ENCODE measurements around the gene CYB5RL.

The CYB5RL gene

GRCh38 chr1:54224233-54224632 is 24.4 kb upstream of the CYB5RL start:
- no peaks in the 10 kb centered on the region for H3K36me3 ChIP-seq (ENCODE audit: control insufficient read depth, insufficient read depth, low read length, severe bottlenecking)
- no peak overlapping the region for H3K9ac ChIP-seq (ENCODE audit: low read length)
- H3K4me3 ChIP-seq (ENCODE audit: low read length): no peak overlapping the region
- H3K4me1 ChIP-seq (ENCODE audit: control insufficient read depth, insufficient read depth, low read length): peaks cover 39% of the 10 kb centered on the region
- DNase-seq (ENCODE audit: low read depth): no peak
- H3K9me3 ChIP-seq (ENCODE audit: control insufficient read depth, low read length): no peaks in the 10 kb centered on the region
- no peaks in the 10 kb centered on the region for H3K27me3 ChIP-seq (replicated peaks; ENCODE audit: control insufficient read depth, insufficient read depth, low read length)

GRCh38 chr1:54223441-54224202 is 23.8 kb upstream of the CYB5RL start:
- H3K27me3 ChIP-seq (replicated peaks; ENCODE audit: control insufficient read depth, insufficient read depth, low read length): no peaks in the 10 kb centered on the region
- DNase-seq (ENCODE audit: low read depth): no peak
- peaks cover 40% of the 10 kb centered on the region for H3K4me1 ChIP-seq (ENCODE audit: control insufficient read depth, insufficient read depth, low read length)
- H3K9ac ChIP-seq (ENCODE audit: low read length): no peak overlapping the region
- no peaks in the 10 kb centered on the region for H3K9me3 ChIP-seq (ENCODE audit: control insufficient read depth, low read length)
- H3K36me3 ChIP-seq (ENCODE audit: control insufficient read depth, insufficient read depth, low read length, severe bottlenecking): peaks cover 3% of the 10 kb centered on the region
- no peak overlapping the region for H3K4me3 ChIP-seq (ENCODE audit: low read length)

GRCh38 chr1:54222711-54223110 is 22.9 kb upstream of the CYB5RL start:
- Histone ChIP-seq H3K4me1 (ENCODE audit: control insufficient read depth, insufficient read depth, low read length) (peaks cover 36% of the 10 kb centered on the region), H3K4me3 (ENCODE audit: low read length) (no peak overlapping the region), H3K9ac (ENCODE audit: low read length) (no peak overlapping the region), H3K9me3 (ENCODE audit: control insufficient read depth, low read length) (no peaks in the 10 kb centered on the region), H3K36me3 (ENCODE audit: control insufficient read depth, insufficient read depth, low read length, severe bottlenecking) (peaks cover 12% of the 10 kb centered on the region), H3K27me3 (replicated peaks; ENCODE audit: control insufficient read depth, insufficient read depth, low read length) (no peaks in the 10 kb centered on the region)
- DNase-seq (ENCODE audit: low read depth): no peak

- no peaks in the 10 kb centered on the region for H3K9me3 ChIP-seq (ENCODE audit: control insufficient read depth, low read length)
- no peak for DNase-seq (ENCODE audit: low read depth)
- H3K4me1 ChIP-seq (ENCODE audit: control insufficient read depth, insufficient read depth, low read length): peaks cover 28% of the 10 kb centered on the region
- H3K36me3 ChIP-seq (ENCODE audit: control insufficient read depth, insufficient read depth, low read length, severe bottlenecking): peaks cover 19% of the 10 kb centered on the region
- no peak overlapping the region for H3K4me3 ChIP-seq (ENCODE audit: low read length)
- no peaks in the 10 kb centered on the region for H3K27me3 ChIP-seq (replicated peaks; ENCODE audit: control insufficient read depth, insufficient read depth, low read length)
- no peak overlapping the region for H3K9ac ChIP-seq (ENCODE audit: low read length)
These were observed 22.1 kb upstream of the CYB5RL start for GRCh38 chr1:54221867-54222484.

GRCh38 chr1:54221113-54221834 is 21.4 kb upstream of the CYB5RL start:
- Histone ChIP-seq H3K27me3 (replicated peaks; ENCODE audit: control insufficient read depth, insufficient read depth, low read length) (no peaks in the 10 kb centered on the region), H3K9ac (ENCODE audit: low read length) (peak overlapping the region; percentile 77), H3K36me3 (ENCODE audit: control insufficient read depth, insufficient read depth, low read length, severe bottlenecking) (peaks cover 26% of the 10 kb centered on the region), H3K4me3 (ENCODE audit: low read length) (peak overlapping the region; percentile 70), H3K9me3 (ENCODE audit: control insufficient read depth, low read length) (no peaks in the 10 kb centered on the region), H3K4me1 (ENCODE audit: control insufficient read depth, insufficient read depth, low read length) (peaks cover 28% of the 10 kb centered on the region)
- no peak for DNase-seq (ENCODE audit: low read depth)

GRCh38 chr1:54220004-54220811 is 20.4 kb upstream of the CYB5RL start:
- H3K27me3 ChIP-seq (replicated peaks; ENCODE audit: control insufficient read depth, insufficient read depth, low read length): no peaks in the 10 kb centered on the region
- peaks cover 37% of the 10 kb centered on the region for H3K36me3 ChIP-seq (ENCODE audit: control insufficient read depth, insufficient read depth, low read length, severe bottlenecking)
- peak overlapping the region; percentile 70 for H3K4me3 ChIP-seq (ENCODE audit: low read length)
- peak overlapping the region; percentile 77 for H3K9ac ChIP-seq (ENCODE audit: low read length)
- no peaks in the 10 kb centered on the region for H3K9me3 ChIP-seq (ENCODE audit: control insufficient read depth, low read length)
- peak; percentile 19 for DNase-seq (ENCODE audit: low read depth)
- H3K4me1 ChIP-seq (ENCODE audit: control insufficient read depth, insufficient read depth, low read length): peaks cover 28% of the 10 kb centered on the region

GRCh38 chr1:54219688-54220003 is 19.8 kb upstream of the CYB5RL start:
- Histone ChIP-seq H3K36me3 (ENCODE audit: control insufficient read depth, insufficient read depth, low read length, severe bottlenecking) (peaks cover 42% of the 10 kb centered on the region), H3K4me3 (ENCODE audit: low read length) (peak overlapping the region; percentile 70), H3K9me3 (ENCODE audit: control insufficient read depth, low read length) (no peaks in the 10 kb centered on the region), H3K27me3 (replicated peaks; ENCODE audit: control insufficient read depth, insufficient read depth, low read length) (no peaks in the 10 kb centered on the region), H3K9ac (ENCODE audit: low read length) (peak overlapping the region; percentile 77), H3K4me1 (ENCODE audit: control insufficient read depth, insufficient read depth, low read length) (peaks cover 28% of the 10 kb centered on the region)
- no peak for DNase-seq (ENCODE audit: low read depth)

GRCh38 chr1:54218883-54219687 is 19.3 kb upstream of the CYB5RL start:
- Histone ChIP-seq H3K9ac (ENCODE audit: low read length) (peak overlapping the region; percentile 77), H3K36me3 (ENCODE audit: control insufficient read depth, insufficient read depth, low read length, severe bottlenecking) (peaks cover 48% of the 10 kb centered on the region)
- no peak for DNase-seq (ENCODE audit: low read depth)

GRCh38 chr1:54215523-54215922 is 15.7 kb upstream of the CYB5RL start:
- DNase-seq (ENCODE audit: low read depth): no peak
- H3K4me1 ChIP-seq (ENCODE audit: control insufficient read depth, insufficient read depth, low read length): peaks cover 20% of the 10 kb centered on the region
- H3K9ac ChIP-seq (ENCODE audit: low read length): no peak overlapping the region
- H3K36me3 ChIP-seq (ENCODE audit: control insufficient read depth, insufficient read depth, low read length, severe bottlenecking): peaks cover 83% of the 10 kb centered on the region
- H3K27me3 ChIP-seq (replicated peaks; ENCODE audit: control insufficient read depth, insufficient read depth, low read length): no peaks in the 10 kb centered on the region
- no peak overlapping the region for H3K4me3 ChIP-seq (ENCODE audit: low read length)
- H3K9me3 ChIP-seq (ENCODE audit: control insufficient read depth, low read length): no peaks in the 10 kb centered on the region

More at GRCh38 chr1:54218883-54219687, 19.3 kb upstream of the CYB5RL start:
- Histone ChIP-seq H3K4me1 (ENCODE audit: control insufficient read depth, insufficient read depth, low read length) (peaks cover 28% of the 10 kb centered on the region), H3K4me3 (ENCODE audit: low read length) (peak overlapping the region; percentile 70), H3K9me3 (ENCODE audit: control insufficient read depth, low read length) (no peaks in the 10 kb centered on the region), H3K27me3 (replicated peaks; ENCODE audit: control insufficient read depth, insufficient read depth, low read length) (no peaks in the 10 kb centered on the region)

- no peak overlapping the region for H3K4me3 ChIP-seq (ENCODE audit: low read length)
- H3K27me3 ChIP-seq (replicated peaks; ENCODE audit: control insufficient read depth, insufficient read depth, low read length): no peaks in the 10 kb centered on the region
- H3K36me3 ChIP-seq (ENCODE audit: control insufficient read depth, insufficient read depth, low read length, severe bottlenecking): peaks cover 94% of the 10 kb centered on the region
- DNase-seq (ENCODE audit: low read depth): no peak
- H3K9me3 ChIP-seq (ENCODE audit: control insufficient read depth, low read length): no peaks in the 10 kb centered on the region
- H3K9ac ChIP-seq (ENCODE audit: low read length): no peak overlapping the region
- no peaks in the 10 kb centered on the region for H3K4me1 ChIP-seq (ENCODE audit: control insufficient read depth, insufficient read depth, low read length)
These were observed 13.0 kb upstream of the CYB5RL start for GRCh38 chr1:54212872-54213271.
